Esophagus muscularis mucosa (tissue), 4 donors: ENCODE measurements around the gene ST3GAL2. TPM values are rescaled to one million over a fixed set of nuclear protein-coding genes. Genes with fewer than 3 reads are reported as not detected.

Experiments
- DNase-seq: peaks from one replicate; pipeline ENCODE4 v3.0.0-alpha.2; 2017; ENCODE audit errors: extremely low spot score
- H3K27ac ChIP-seq, 4 donors: fragments of 200-600 bp; sonication (generic); replicated peaks in 1 of 4; 1 replicate in 3 of 4; 2 replicates in 1 of 4; pipeline ENCODE4 v1.5.1; 2016 to 2019; ENCODE audit warnings: mild to moderate bottlenecking in 1 of 4
- H3K27me3 ChIP-seq, 4 donors: fragments of 200-600 bp; sonication (generic); one replicate each; pipeline versions ENCODE4 v1.5.1 to v1.6.0; 2016 to 2019
- H3K36me3 ChIP-seq, 4 donors: fragments of 200-600 bp; sonication (generic); one replicate each; pipeline ENCODE4 v1.5.1; 2016 to 2019
- H3K4me1 ChIP-seq, 4 donors: fragments of 200-600 bp; sonication (generic); one replicate each; pipeline ENCODE4 v1.5.1; 2016 to 2019
- H3K4me3 ChIP-seq, 4 donors: fragments of 200-600 bp; sonication (generic); 1 replicate in 2 of 4; 2 replicates in 2 of 4; pipeline ENCODE4 v1.5.1; 2016 to 2019; ENCODE audit warnings: mild to moderate bottlenecking in 4 of 4, moderate library complexity in 1 of 4
- H3K9me3 ChIP-seq, 4 donors: fragments of 200-600 bp; sonication (generic); 1 replicate in 3 of 4; 2 replicates in 1 of 4; pipeline ENCODE4 v1.5.1; 2016 to 2019
- EP300 ChIP-seq: sonication (generic); formaldehyde crosslinking; IDR thresholded peaks from one replicate; pipeline ENCODE4 v1.6.1; 2017; ENCODE audit warnings: antibody characterized with exemption
- POLR2A ChIP-seq: fragments of 450-650 bp; IDR thresholded peaks from one replicate; pipeline ENCODE4 v1.6.1; 2017; ENCODE audit warnings: antibody characterized with exemption, moderate library complexity, mild to moderate bottlenecking, low read depth
- POLR2AphosphoS5 ChIP-seq, 2 donors: sonication (generic); formaldehyde crosslinking; IDR thresholded peaks; one replicate each; pipeline ENCODE4 v1.6.1; 2017; ENCODE audit warnings: antibody characterized with exemption in 2 of 2
- WGBS: methylation state at CpG from one replicate; pipeline ENCODE4 v1.1.5; 2018; 5-methylcytosine and 5-hydroxymethylcytosine counted together
- intact Hi-C: fragments of 100-400 bp; cut with DNase I; formaldehyde crosslinking; loops from one replicate; pipeline ENCODE4 v1.15.1; 2023
- total RNA-seq, 4 donors: library from RNA; depleted of rRNA; stranded (reverse); fragments of >200 nt; gene quantifications; one replicate each; pipeline versions ENCODE4 v1.1.0 to v1.2.1, GENCODE V29; 2016
- TF ChIP-seq, protein P1 (sequence below), 3 experiments: fragments of 200-600 bp in 2 of 3; fragments of 450-650 bp in 1 of 3; sonication (generic) in 2 of 3; IDR thresholded peaks; one replicate each; pipeline ENCODE4 v1.5.1; 2017 to 2019; ENCODE audit warnings: antibody characterized with exemption in 3 of 3, mild to moderate bottlenecking in 2 of 3, moderate library complexity in 1 of 3

The ST3GAL2 gene
- total RNA-seq, 4 donors from 2014 or later = 18.6 to 34.9 (median 27.2) TPM

DNA sequence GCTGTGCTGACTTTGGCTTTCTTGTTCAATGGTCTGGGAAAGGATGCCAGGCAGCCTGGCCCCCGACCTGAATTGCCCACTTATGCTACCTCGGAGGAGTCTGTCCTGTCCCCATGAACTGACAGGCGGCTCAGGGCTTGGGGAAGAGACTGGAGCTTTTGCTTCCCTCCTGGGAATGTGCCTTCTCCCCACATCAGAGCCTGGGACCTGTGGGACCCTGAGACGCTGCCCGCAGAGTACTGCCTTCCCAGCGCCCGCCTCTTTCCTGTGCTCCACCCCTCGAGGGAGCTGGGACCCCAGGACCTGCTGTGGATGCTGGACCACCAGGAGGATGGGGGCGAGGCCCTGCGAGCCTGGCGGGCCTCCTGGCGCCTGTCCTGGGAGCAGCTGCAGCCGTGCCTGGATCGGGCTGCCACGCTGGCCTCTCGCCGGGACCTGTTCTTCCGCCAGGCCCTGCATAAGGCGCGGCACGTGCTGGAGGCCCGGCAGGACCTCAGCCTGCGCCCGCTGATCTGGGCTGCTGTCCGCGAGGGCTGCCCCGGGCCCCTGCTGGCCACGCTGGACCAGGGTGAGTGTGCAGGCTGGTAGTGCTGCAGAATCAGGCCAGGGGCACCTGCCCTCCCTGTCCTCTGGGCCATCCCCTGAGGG is 34.0 kb upstream of the ST3GAL2 start:
- DNase-seq = no peak
- peaks cover 19 to 83% (median 54%) of the 10 kb centered on the region in 4 donors for H3K36me3 ChIP-seq
- 94% methylated on average over 18 of the region's 28 CpGs for WGBS
- H3K4me3 ChIP-seq = no peak overlapping the region
- H3K27ac ChIP-seq = no peak overlapping the region
- no peaks in the 10 kb centered on the region for H3K27me3 ChIP-seq
- intact Hi-C loops = no loop called here
- TF ChIP-seq EP300 (no peak), POLR2A (no peak), POLR2AphosphoS5 (IDR thresholded peaks at IDR 0.05) (no peak)
- TF ChIP-seq, protein P1, sequence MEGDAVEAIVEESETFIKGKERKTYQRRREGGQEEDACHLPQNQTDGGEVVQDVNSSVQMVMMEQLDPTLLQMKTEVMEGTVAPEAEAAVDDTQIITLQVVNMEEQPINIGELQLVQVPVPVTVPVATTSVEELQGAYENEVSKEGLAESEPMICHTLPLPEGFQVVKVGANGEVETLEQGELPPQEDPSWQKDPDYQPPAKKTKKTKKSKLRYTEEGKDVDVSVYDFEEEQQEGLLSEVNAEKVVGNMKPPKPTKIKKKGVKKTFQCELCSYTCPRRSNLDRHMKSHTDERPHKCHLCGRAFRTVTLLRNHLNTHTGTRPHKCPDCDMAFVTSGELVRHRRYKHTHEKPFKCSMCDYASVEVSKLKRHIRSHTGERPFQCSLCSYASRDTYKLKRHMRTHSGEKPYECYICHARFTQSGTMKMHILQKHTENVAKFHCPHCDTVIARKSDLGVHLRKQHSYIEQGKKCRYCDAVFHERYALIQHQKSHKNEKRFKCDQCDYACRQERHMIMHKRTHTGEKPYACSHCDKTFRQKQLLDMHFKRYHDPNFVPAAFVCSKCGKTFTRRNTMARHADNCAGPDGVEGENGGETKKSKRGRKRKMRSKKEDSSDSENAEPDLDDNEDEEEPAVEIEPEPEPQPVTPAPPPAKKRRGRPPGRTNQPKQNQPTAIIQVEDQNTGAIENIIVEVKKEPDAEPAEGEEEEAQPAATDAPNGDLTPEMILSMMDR (IDR thresholded peaks at IDR 0.05) = no peak
- no peaks in the 10 kb centered on the region for H3K9me3 ChIP-seq
- peaks cover 8 to 11% (median 10%) of the 10 kb centered on the region in 4 donors for H3K4me1 ChIP-seq

DNA sequence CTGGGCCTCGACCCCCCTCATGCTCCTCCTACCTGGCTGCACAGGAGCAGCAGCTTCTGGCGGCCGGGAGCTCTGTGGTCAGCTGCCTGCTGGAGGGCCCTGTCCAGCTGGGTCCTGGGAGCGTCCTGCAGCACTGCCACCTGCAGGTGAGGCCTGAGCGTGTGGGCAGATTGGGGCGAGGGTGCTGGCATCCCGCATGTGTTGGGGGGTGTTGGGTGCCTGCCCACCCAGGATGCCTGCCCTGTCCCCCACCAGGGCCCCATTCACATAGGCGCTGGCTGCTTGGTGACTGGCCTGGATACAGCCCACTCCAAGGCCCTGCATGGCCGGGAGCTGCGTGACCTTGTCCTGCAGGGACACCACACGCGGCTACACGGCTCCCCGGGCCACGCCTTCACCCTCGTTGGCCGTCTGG is 32.0 kb upstream of the ST3GAL2 start:
- intact Hi-C loops = no loop called here
- WGBS = 67% methylated on average over 15 of the region's 17 CpGs
- no peak overlapping the region for H3K4me3 ChIP-seq
- H3K27me3 ChIP-seq = no peaks in the 10 kb centered on the region
- H3K4me1 ChIP-seq = no peaks in the 10 kb centered on the region
- no peak for TF ChIP-seq EP300
- TF ChIP-seq, protein P1 (IDR thresholded peaks at IDR 0.05) = peak; percentile 24 to 38 (median 33)
- DNase-seq = no peak
- H3K27ac ChIP-seq = no peak overlapping the region
- peaks cover 19 to 90% (median 68%) of the 10 kb centered on the region in 4 donors for H3K36me3 ChIP-seq
- H3K9me3 ChIP-seq = no peaks in the 10 kb centered on the region

DNA sequence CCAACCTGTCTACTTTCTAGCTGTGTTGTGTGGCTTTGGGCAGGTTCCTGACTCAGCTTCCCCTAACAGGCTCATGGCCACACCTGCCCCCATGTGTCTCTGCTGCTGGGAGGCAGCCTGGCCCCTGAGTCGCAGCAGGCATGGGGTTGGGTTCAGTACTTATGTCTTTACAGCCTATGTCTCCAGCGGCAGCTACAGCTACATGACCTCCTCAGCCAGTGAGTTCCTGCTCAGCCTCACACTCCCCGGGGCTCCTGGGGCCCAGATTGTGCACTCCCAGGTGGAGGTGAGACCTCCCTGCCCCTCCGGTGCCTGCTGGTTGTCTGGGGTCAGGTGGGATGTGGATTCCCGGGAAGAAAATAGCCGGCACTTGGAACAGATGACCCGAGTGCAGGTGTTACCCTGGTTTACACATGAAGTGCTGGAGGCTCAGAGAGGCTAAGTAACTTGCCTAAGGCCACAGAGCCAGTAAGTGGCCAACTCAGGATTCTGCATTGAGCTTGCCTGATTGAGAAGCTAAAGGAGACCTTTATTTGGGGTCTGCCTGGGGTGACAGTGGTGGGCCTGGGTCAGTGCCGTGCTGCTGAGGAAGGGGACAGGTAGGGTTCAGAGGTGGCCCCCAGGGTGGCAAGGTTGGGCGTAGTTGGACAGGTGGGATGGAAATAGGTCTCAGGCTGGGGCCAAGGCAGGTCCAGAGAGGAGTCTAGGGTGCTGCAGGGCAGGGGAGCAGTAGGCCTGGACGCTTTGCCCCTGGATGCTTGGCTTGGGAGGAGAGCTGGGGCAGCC is 31.4 kb upstream of the ST3GAL2 start:
- no peak for DNase-seq
- WGBS = 91% methylated on average over 9 of the region's 10 CpGs
- H3K9me3 ChIP-seq = no peaks in the 10 kb centered on the region
- intact Hi-C loops = no loop called here
- no peak for TF ChIP-seq EP300
- H3K36me3 ChIP-seq = peaks cover 19 to 91% (median 69%) of the 10 kb centered on the region in 4 donors
- no peak overlapping the region for H3K27ac ChIP-seq
- no peaks in the 10 kb centered on the region for H3K4me1 ChIP-seq
- H3K4me3 ChIP-seq = no peak overlapping the region
- H3K27me3 ChIP-seq = no peaks in the 10 kb centered on the region

DNA sequence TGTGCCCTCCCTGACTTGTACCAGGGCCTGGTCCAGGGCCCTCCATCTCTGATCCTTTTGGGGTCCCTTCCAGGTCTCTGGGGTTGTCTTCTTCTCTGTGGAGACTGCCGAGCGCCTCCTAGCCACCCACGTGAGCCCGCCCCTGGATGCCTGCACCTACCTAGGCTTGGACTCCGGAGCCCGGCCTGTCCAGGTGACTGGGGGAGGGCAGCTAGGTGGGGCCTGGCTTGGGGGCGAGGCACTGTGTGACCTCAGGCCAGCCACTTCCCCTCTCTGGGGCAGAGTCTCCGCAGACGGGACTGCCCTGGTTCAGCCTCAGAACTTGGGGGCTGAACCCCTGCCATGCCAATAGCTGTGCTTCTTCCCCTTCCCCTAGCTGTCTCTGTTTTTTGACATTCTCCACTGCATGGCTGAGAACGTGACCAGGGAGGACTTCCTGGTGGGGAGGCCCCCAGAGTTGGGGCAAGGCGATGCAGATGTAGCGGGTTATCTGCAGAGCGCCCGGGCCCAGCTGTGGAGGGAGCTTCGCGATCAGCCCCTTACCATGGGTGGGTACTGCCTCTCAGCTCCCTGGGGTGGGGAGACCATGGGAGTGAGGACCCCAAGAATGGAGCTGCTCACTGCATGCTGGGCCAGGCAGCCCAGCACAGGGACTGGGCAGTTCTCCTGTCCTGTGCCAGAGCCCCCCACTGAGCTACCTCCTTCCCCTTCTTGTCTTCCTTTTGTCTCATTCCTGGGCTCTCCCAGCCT is 30.1 kb upstream of the ST3GAL2 start:
- 94% methylated on average over 9 of the region's 16 CpGs for WGBS
- H3K27ac ChIP-seq = no peak overlapping the region
- no peaks in the 10 kb centered on the region for H3K4me1 ChIP-seq
- no peak overlapping the region for H3K4me3 ChIP-seq
- TF ChIP-seq, protein P1 (IDR thresholded peaks at IDR 0.05) = no peak
- TF ChIP-seq EP300 (no peak), POLR2AphosphoS5 (IDR thresholded peaks at IDR 0.05) (no peak), POLR2A (no peak)
- intact Hi-C loops = no loop called here
- H3K36me3 ChIP-seq = peaks cover 15 to 91% (median 69%) of the 10 kb centered on the region in 4 donors
- H3K27me3 ChIP-seq = no peaks in the 10 kb centered on the region
- no peaks in the 10 kb centered on the region for H3K9me3 ChIP-seq
- DNase-seq = no peak

DNA sequence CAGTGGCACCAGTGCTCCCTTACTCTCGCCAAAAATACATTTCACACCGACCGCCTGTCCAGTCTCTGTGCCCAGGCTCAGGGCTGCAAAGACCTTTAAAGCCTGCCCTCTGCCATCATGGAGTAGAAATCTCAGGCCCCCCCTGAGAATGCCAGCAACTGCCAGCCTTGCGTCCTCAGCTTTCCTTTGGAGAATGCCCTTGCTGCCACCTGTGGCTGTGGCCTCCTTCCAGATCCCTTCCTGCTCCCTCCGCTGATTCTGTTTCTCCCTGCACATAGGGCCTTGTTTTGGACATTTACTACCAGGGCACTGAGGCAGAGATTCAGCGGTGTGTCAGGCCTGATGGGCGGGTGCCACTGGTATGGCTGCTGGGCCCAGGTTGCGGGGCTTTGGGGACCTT is 28.7 kb upstream of the ST3GAL2 start:
- Histone ChIP-seq H3K27ac (no peak overlapping the region), H3K36me3 (peaks cover 11 to 88% (median 64%) of the 10 kb centered on the region in 4 donors), H3K27me3 (no peaks in the 10 kb centered on the region), H3K4me3 (no peak overlapping the region), H3K9me3 (no peaks in the 10 kb centered on the region), H3K4me1 (no peaks in the 10 kb centered on the region)
- TF ChIP-seq EP300 (no peak), POLR2A (no peak), POLR2AphosphoS5 (IDR thresholded peaks at IDR 0.05) (no peak)
- TF ChIP-seq, protein P1 (IDR thresholded peaks at IDR 0.05) = no peak
- intact Hi-C loops = no loop called here
- 98% methylated on average over 8 of the region's 8 CpGs for WGBS
- no peak for DNase-seq
